HCT116 (cell line): Measurements from ENCODE around the gene KLHDC3.
A peak's percentile ranks its signal among the peaks of the same experiment; 100 is the strongest.

Experiments used
- CEBPB ChIP-seq: IDR thresholded peaks from 2 replicates; pipeline ENCODE4 v1.6.1; 2012; ENCODE audit warnings: low read depth
- CTCF ChIP-seq, 3 experiments: fragments of 200-600 bp in 1 of 3; sonication (generic) in 1 of 3; IDR thresholded peaks in 2 of 3; conservative IDR thresholded peaks in 1 of 3; 2 replicates each; pipeline ENCODE4 v1.5.1; 2012 to 2017; ENCODE audit warnings: low read depth in 2 of 3, low read length in 2 of 3, antibody characterized with exemption in 1 of 3, borderline replicate concordance in 1 of 3, control low read depth in 1 of 3, mild to moderate bottlenecking in 1 of 3, mixed read lengths in 1 of 3, mixed run types in 1 of 3, moderate library complexity in 1 of 3; ENCODE audit not compliant: insufficient read depth in 1 of 3
- EGR1 ChIP-seq: IDR thresholded peaks from 2 replicates; pipeline ENCODE4 v1.6.1; 2012; ENCODE audit warnings: low read depth
- EZH2phosphoT487 ChIP-seq: fragments of 200-600 bp; IDR thresholded peaks from 2 replicates; pipeline ENCODE4 v1.6.1; 2018; ENCODE audit warnings: antibody characterized with exemption, borderline replicate concordance
- FOSL1 ChIP-seq: IDR thresholded peaks from 2 replicates; pipeline ENCODE4 v1.6.1; 2012; ENCODE audit warnings: low read depth
- JUND ChIP-seq: IDR thresholded peaks from 2 replicates; pipeline ENCODE4 v1.6.1; 2012
- MAX ChIP-seq: IDR thresholded peaks from 2 replicates; pipeline ENCODE4 v1.6.1; 2012
- REST ChIP-seq: IDR thresholded peaks from 2 replicates; pipeline ENCODE4 v1.6.1; 2012; ENCODE audit warnings: low read depth
- SIN3A ChIP-seq: IDR thresholded peaks from 2 replicates; pipeline ENCODE4 v1.6.1; 2012; ENCODE audit warnings: low read depth
- TCF7L2 ChIP-seq: IDR thresholded peaks from 2 replicates; pipeline ENCODE4 v1.7.0; 2011; ENCODE audit warnings: borderline replicate concordance, inconsistent platforms; ENCODE audit not compliant: insufficient read depth, insufficient read length; ENCODE audit errors: extremely low read depth
- ZBTB33 ChIP-seq: IDR thresholded peaks from 2 replicates; pipeline ENCODE4 v1.6.1; 2011; ENCODE audit warnings: mild to moderate bottlenecking, low read length, moderate library complexity; ENCODE audit not compliant: insufficient replicate concordance; ENCODE audit errors: extremely low read depth
- ZFX ChIP-seq: fragments of 450-650 bp; IDR thresholded peaks from 2 replicates; pipeline ENCODE4 v1.6.1; 2017
- ZNF274 ChIP-seq: fragments of 200-500 bp; sonication (Bioruptor generic); IDR thresholded peaks from 2 replicates; pipeline ENCODE4 v1.6.1; 2014; ENCODE audit warnings: mild to moderate bottlenecking, low read depth, low read length, inconsistent platforms

- no peak for TF ChIP-seq REST
- no peak for TF ChIP-seq MAX
- no peak for TF ChIP-seq CTCF (IDR thresholded peaks at IDR 0.05 in 2 of 3, conservative IDR thresholded peaks at IDR 0.05 in 1 of 3; ENCODE audit: borderline replicate concordance in 1 of 3, insufficient read depth in 1 of 3, low read depth in 2 of 3, low read length in 2 of 3)
- peak; percentile 78 for TF ChIP-seq ZBTB33
- no peak for TF ChIP-seq JUND
- no peak for TF ChIP-seq TCF7L2
- TF ChIP-seq EZH2phosphoT487 = no peak
- TF ChIP-seq ZNF274 = no peak
- no peak for TF ChIP-seq FOSL1
- peak; percentile 22; the same call in 1 of the 2 replicates for TF ChIP-seq ZFX
- no peak for TF ChIP-seq CEBPB
- TF ChIP-seq SIN3A = no peak
- TF ChIP-seq EGR1 = no peak
Observed at GRCh38 chr6:43059168-43060033, 45.4 kb downstream of the KLHDC3 start, which contains the start of the genes KLC4 and MRPL2.
